HG03460 (cell line): Measurements from ENCODE around the gene STAC3.

Experiments used
- ATAC-seq: cut with Tn5 transposase; IDR thresholded peaks from one replicate; pipeline ENCODE4 v1.9.1; 2021; ENCODE audit not compliant: unreplicated experiment

STAC3 gene

DNA sequence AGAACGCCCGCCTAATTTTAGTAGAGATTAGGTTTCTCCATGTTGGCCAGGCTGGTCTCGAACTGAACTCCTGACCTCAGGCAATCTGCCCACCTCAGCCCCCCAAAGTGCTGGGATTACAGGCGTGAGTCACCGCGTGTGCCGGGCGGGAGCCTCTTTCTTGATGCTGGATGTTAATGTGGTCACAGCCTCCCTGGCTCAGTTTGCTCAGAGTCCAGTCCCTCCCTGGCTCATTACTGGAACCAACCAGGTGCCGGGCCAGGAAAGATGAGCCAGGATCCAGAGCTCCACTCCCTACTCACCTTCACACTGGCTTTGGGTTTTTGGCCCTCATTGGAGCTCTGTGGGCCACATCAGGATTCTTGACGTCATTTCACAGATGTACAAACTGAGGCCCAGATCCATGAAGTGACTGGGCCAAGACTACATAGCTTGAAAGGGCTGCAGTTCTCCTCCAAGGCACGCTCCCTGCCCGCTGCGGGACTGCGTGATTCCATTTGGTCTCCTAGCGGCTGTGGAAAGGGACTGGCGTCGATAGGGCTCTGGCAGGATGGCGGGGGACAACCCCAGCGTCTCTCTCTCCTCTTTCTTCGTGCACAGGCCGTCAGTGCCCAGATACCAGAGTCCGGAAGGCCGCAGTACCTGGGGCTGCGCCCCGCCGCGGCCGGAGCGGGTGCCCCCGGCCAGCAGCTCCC is 26.6 kb downstream of the STAC3 start:
- ATAC-seq, result no peak

DNA sequence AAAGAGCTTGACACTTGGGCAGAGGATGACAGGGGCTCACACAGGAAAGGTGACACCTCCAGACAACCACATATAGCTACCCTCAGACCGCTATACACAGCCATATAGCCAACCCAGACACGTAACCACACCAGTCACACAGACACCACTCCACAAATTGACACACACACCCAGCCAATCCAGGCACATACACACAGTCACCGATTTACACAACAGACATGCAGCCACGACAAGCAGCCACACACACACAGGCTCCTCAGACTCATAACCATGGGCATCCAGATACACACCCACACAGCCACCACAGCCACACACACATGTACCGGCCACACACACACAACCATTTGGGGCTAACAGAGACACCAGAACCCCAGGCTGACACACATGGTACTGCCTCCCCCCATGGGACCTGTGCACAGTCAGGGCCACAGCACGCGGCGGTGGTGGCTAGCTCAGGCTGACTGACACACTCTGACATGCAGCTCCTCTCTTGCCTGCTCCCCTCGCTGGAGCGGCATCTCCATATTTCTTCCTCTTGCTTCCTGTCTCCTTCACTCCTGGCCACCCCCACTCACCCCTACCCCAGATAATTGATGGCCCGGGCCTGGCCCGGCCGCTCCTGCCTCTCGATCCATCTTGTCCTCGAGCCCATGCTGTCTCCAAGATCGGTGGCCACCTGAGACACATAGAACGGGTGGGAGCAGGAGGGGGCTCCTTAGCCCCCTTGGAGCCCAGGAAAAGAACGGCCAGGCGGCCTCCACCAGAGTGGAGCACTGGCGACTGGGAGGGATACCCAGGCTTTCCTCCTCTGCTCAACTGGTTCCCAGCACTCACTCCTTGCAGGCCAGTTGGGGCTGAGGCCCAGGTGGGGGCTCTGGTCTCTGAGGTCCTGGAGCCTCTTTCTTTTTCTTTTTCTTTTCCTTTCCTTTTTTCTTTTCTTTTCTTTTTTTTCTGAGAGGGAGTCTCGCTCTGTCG is 27.5 kb downstream of the STAC3 start:
- no peak for ATAC-seq

GRCh38 chr12:57222286-57223190 is 28.4 kb downstream of the STAC3 start:
- no peak for ATAC-seq

- no peak for ATAC-seq
Observed at GRCh38 chr12:57221169-57221917, 29.6 kb downstream of the STAC3 start.

- no peak for ATAC-seq
Observed at GRCh38 chr12:57220770-57221168, 30.2 kb downstream of the STAC3 start.

GRCh38 chr12:57219993-57220754 is 30.8 kb downstream of the STAC3 start:
- no peak for ATAC-seq

- no peak for ATAC-seq
Observed at GRCh38 chr12:57219205-57219992, 31.6 kb downstream of the STAC3 start.

DNA sequence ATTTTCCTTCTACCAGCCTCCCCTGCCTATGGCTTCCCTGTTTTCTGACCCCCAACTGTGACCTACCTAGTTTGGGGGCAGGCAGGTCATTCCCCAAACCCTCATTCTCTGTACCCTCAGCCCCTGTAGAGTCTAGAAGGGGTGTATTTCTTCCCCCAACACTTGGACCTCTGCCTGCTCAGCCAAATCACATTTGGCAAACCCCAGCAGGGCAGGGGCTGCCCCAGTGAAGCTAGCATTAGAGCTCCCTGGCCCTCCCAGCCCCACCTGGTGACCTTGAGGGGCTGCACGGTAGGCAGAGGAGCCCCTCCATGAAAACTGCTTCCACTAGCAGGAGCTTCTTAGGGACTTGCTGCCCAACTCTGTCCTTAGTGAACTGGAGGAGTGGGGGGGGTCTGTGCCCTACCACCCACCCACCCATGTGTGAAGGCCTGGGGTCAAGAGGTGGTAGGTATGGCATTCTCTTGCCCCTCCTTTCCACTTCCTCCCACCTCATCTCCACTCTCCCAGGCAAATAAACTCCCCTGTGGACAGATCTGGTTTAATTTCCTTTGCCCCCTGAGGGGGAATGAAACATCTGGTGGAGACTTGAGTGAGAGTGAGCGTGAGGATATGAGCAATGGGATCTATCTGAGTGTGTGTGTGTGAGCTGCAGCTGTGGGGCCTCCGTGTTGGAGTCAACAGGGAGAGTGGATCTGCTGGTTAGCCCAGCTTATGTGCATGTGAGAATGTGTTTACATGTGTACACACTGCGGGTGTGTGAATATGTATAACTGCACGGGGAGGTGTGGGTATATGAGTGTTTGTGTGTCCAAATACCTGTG is 32.7 kb downstream of the STAC3 start:
- ATAC-seq, result no peak

- no peak for ATAC-seq
Observed at GRCh38 chr12:57216921-57217879, 33.8 kb downstream of the STAC3 start.

- no peak for ATAC-seq
Observed at GRCh38 chr12:57216014-57216911, 34.7 kb downstream of the STAC3 start, which contains the start of gene NXPH4. TSS of gene NXPH4 (plus strand) at chr12:57216794. CDS start at chr12:57216970, 176 bp downstream.

GRCh38 chr12:57215668-57216013 is 35.3 kb downstream of the STAC3 start:
- peak; percentile 68 for ATAC-seq

GRCh38 chr12:57215065-57215464 is 35.9 kb downstream of the STAC3 start:
- no peak for ATAC-seq

- no peak for ATAC-seq
Observed at GRCh38 chr12:57214398-57214781, 36.6 kb downstream of the STAC3 start.

- ATAC-seq, result no peak
Observed at GRCh38 chr12:57213763-57214397, 37.1 kb downstream of the STAC3 start.

GRCh38 chr12:57213058-57213715 is 37.8 kb downstream of the STAC3 start:
- no peak for ATAC-seq
